Measurements from ENCODE around the gene NACC1. TPM values are rescaled to one million over a fixed set of nuclear protein-coding genes. Genes with fewer than 3 reads are reported as not detected.
A peak's percentile ranks its signal among the peaks of the same experiment; 100 is the strongest.
"Not testable (repeated sequence)": the region's sequence is repeated elsewhere in the genome, so short reads cannot be mapped to it uniquely, and the experiment has no call there.

NACC1 gene
- polyA plus RNA-seq, 3 donors, result 7.9 to 21.0 (median 16.1) TPM

GRCh38 chr19:13172346-13173138 is 54.5 kb downstream of the NACC1 start:
- WGBS, 3 donors, result 27 to 80% (median 37%) methylated on average over 16 to 18 of the region's 18 CpGs
- peak overlapping the region; percentile 35 for H3K27ac ChIP-seq (ENCODE audit: low read depth, low read length)

- WGBS, 3 donors, result 86 to 87% (median 87%) methylated on average over 12 of the region's 12 CpGs
- H3K27ac ChIP-seq (ENCODE audit: low read depth, low read length), result no peak overlapping the region
These were observed 55.2 kb downstream of the NACC1 start for GRCh38 chr19:13173139-13173737.

- WGBS, 3 donors, result 80 to 92% (median 87%) methylated on average over 8 of the region's 8 CpGs
- no peak overlapping the region for H3K27ac ChIP-seq (ENCODE audit: low read depth, low read length)
These were observed 58.3 kb downstream of the NACC1 start for GRCh38 chr19:13176345-13176744.

GRCh38 chr19:13177584-13177983 is 59.5 kb downstream of the NACC1 start:
- WGBS, 3 donors, result 93 to 98% (median 94%) methylated on average over 5 of the region's 5 CpGs
- H3K27ac ChIP-seq (ENCODE audit: low read depth, low read length), result not testable (repeated sequence)

GRCh38 chr19:13178291-13178690 is 60.2 kb downstream of the NACC1 start:
- not testable (repeated sequence) for H3K27ac ChIP-seq (ENCODE audit: low read depth, low read length)
- 90 to 94% (median 90%) methylated on average over 10 of the region's 10 CpGs for WGBS, 3 donors

- WGBS, 3 donors, result 9 to 27% (median 17%) methylated on average over 16 of the region's 16 CpGs
- no peak overlapping the region for H3K27ac ChIP-seq (ENCODE audit: low read depth, low read length)
These were observed 63.8 kb downstream of the NACC1 start for GRCh38 chr19:13181747-13182388.

GRCh38 chr19:13184926-13185325 is 66.9 kb downstream of the NACC1 start:
- H3K27ac ChIP-seq (ENCODE audit: low read depth, low read length), result not testable (repeated sequence)
- WGBS, 3 donors, result 76 to 94% (median 84%) methylated on average over 23 of the region's 23 CpGs

- H3K27ac ChIP-seq (ENCODE audit: low read depth, low read length), result not testable (repeated sequence)
- 80 to 87% (median 84%) methylated on average over 21 to 22 of the region's 22 CpGs for WGBS, 3 donors
These were observed 67.9 kb downstream of the NACC1 start for GRCh38 chr19:13185763-13186657.

GRCh38 chr19:13186688-13187087 is 68.6 kb downstream of the NACC1 start:
- not testable (repeated sequence) for H3K27ac ChIP-seq (ENCODE audit: low read depth, low read length)
- 92 to 96% (median 92%) methylated on average over 32 to 38 of the region's 38 CpGs for WGBS, 3 donors

GRCh38 chr19:13187419-13187818 is 69.4 kb downstream of the NACC1 start:
- 89 to 94% (median 92%) methylated on average over 4 of the region's 4 CpGs for WGBS, 3 donors
- no peak overlapping the region for H3K27ac ChIP-seq (ENCODE audit: low read depth, low read length)

- H3K27ac ChIP-seq (ENCODE audit: low read depth, low read length), result no peak overlapping the region
- WGBS, 3 donors, result 86 to 88% (median 88%) methylated on average over 2 to 4 of the region's 4 CpGs
These were observed 71.5 kb downstream of the NACC1 start for GRCh38 chr19:13189600-13189999.

Other genes with a start within 250 kb of the NACC1 start
- gene DNASE2, start 236.8 kb upstream of the NACC1 start, polyA plus RNA-seq, result 10 to 100 TPM; 15.6 to 29.0 (median 28.1) TPM
- gene KLF1, start 231.1 kb upstream of the NACC1 start, polyA plus RNA-seq, result under 1 TPM in 2 of 3 donors, not detected in 1; 0.04 to 0.07 TPM
- gene GCDH, start 227.1 kb upstream of the NACC1 start, polyA plus RNA-seq, result 10 to 100 TPM; 27.2 to 73.8 (median 27.3) TPM
- 1 to 10 TPM in 1 of 3 donors, under 1 TPM in 1, not detected in 1; 0.05 to 1.2 TPM for gene SYCE2, start 199.0 kb upstream of the NACC1 start, polyA plus RNA-seq
- gene FARSA, start 184.6 kb upstream of the NACC1 start, polyA plus RNA-seq, result 10 to 100 TPM; 34.0 to 47.6 (median 35.0) TPM
- 100 to 1,000 TPM; 215 to 433 (median 312) TPM for gene CALR, start 179.7 kb upstream of the NACC1 start, polyA plus RNA-seq
- gene RAD23A, start 172.4 kb upstream of the NACC1 start, polyA plus RNA-seq, result 100 to 1,000 TPM in 2 of 3 donors, 10 to 100 TPM in 1; 58.1 to 159 (median 133) TPM
- 10 to 100 TPM; 34.2 to 51.5 (median 38.2) TPM for gene GADD45GIP1, start 161.0 kb upstream of the NACC1 start, polyA plus RNA-seq
- gene DAND5, start 148.7 kb upstream of the NACC1 start, polyA plus RNA-seq, result under 1 TPM; 0.04 to 0.11 (median 0.05) TPM
- gene NFIX, start 122.8 kb upstream of the NACC1 start, polyA plus RNA-seq, result 10 to 100 TPM; 12.3 to 88.6 (median 77.6) TPM
- gene LYL1, start 15.4 kb upstream of the NACC1 start, polyA plus RNA-seq, result 10 to 100 TPM in 1 of 3 donors, 1 to 10 TPM in 2; 1.9 to 10.3 (median 7.9) TPM
- 10 to 100 TPM; 25.0 to 38.9 (median 36.7) TPM for gene TRMT1, start 1.5 kb upstream of the NACC1 start, polyA plus RNA-seq
- gene STX10, start 32.1 kb downstream of the NACC1 start, polyA plus RNA-seq, result 10 to 100 TPM; 34.5 to 69.2 (median 63.1) TPM
- 100 to 1,000 TPM in 2 of 3 donors, 10 to 100 TPM in 1; 65.5 to 532 (median 190) TPM for gene IER2, start 32.1 kb downstream of the NACC1 start, polyA plus RNA-seq

All from adipose tissue (tissue), 3 donors.